GM12864 (cell line): ENCODE results near the gene TSPAN5.
"Not testable (repeated sequence)": the region's sequence is repeated elsewhere in the genome, so short reads cannot be mapped to it uniquely, and the experiment has no call there.

Source experiments
- DNase-seq: peaks from one replicate; pipeline ENCODE4 v3.0.0-alpha.2; 2011; ENCODE audit warnings: low read depth
- H3K4me3 ChIP-seq: 2 replicates; pipeline ENCODE4 v1.5.1; 2011; ENCODE audit warnings: mild to moderate bottlenecking, low read depth, low read length, control low read depth
- TF ChIP-seq, protein P1 (sequence below): IDR thresholded peaks from 2 replicates; pipeline ENCODE4 v1.5.1; 2011; ENCODE audit warnings: low read depth, mild to moderate bottlenecking, moderate library complexity, low read length, control low read depth, inconsistent platforms; ENCODE audit errors: missing control alignments

TSPAN5 gene

GRCh38 chr4:98544818-98545414 is 113.5 kb downstream of the TSPAN5 start:
- no peak for DNase-seq
- TF ChIP-seq, protein P1, sequence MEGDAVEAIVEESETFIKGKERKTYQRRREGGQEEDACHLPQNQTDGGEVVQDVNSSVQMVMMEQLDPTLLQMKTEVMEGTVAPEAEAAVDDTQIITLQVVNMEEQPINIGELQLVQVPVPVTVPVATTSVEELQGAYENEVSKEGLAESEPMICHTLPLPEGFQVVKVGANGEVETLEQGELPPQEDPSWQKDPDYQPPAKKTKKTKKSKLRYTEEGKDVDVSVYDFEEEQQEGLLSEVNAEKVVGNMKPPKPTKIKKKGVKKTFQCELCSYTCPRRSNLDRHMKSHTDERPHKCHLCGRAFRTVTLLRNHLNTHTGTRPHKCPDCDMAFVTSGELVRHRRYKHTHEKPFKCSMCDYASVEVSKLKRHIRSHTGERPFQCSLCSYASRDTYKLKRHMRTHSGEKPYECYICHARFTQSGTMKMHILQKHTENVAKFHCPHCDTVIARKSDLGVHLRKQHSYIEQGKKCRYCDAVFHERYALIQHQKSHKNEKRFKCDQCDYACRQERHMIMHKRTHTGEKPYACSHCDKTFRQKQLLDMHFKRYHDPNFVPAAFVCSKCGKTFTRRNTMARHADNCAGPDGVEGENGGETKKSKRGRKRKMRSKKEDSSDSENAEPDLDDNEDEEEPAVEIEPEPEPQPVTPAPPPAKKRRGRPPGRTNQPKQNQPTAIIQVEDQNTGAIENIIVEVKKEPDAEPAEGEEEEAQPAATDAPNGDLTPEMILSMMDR: no peak
- H3K4me3 ChIP-seq: no peak overlapping the region

DNA sequence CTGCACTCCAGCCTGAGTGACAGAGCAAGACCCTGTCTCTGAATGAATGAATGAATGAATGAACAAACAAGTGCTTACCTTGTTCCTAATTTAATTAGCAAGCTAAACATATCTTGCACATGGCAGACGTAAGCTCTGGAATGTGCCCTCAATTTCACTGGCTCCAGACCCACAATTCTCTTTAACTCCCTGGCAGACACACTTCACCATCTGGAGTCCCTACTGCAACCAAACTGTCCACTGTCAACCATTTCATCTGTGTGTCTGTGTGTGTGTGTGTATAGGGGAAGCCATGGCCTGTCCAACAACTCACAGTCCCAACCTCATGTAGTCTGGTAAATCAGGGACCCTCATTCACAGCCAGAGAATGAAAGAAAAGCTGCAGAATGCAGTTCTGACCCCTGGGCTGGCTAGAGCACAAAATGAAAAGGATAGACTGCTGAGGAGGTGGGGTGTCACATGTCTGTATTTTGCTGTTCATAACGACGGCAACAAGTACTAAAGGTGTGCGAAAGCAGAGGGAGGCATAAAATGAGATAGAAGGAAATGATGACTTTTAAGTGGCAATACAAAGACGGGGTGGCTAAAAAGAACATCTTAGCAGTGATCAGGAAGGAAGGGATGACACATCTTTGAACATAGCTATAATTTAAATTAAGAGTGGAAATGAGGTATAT is 114.1 kb downstream of the TSPAN5 start:
- TF ChIP-seq, protein P1: no peak
- DNase-seq: no peak
- no peak overlapping the region for H3K4me3 ChIP-seq

DNA sequence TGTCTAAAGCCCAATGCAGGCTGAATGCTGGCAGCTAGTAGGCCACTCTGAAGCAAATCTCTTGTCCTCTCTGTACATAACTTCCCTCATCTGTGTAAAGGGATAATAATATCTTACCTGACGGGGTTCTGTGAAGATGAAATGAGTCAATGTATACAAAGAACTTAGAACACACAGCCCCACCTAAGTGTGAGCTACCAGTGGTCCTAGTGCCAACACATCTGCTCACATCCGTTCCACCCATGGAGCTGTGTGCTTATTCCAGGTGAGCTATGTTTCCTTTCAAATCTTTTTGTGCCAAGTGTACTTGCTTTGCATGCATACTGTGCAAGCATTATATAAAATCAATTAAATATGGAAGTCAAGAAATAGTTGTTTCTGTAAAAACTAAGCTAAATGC is 116.4 kb downstream of the TSPAN5 start:
- TF ChIP-seq, protein P1: no peak
- no peak overlapping the region for H3K4me3 ChIP-seq
- DNase-seq: no peak

DNA sequence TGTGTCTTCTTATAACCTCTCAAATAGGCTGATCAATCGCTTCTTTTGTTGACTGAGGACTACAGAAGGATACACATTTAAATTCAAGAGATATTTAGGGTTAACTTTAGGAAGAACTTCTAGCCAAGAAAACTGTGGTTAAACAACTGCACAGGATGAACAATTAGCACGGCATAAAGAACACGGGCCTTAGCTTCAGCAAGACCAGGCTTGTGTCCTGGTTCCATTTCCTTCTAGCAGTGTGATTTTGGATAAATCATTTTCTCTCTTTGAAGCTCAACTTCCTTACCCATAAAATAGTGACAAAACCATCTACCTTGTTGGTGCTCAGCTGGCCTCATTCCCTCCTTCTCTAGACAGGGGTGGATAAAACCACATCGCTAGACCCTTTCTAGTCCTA is 117.6 kb downstream of the TSPAN5 start:
- DNase-seq: no peak
- TF ChIP-seq, protein P1: no peak
- no peak overlapping the region for H3K4me3 ChIP-seq

DNA sequence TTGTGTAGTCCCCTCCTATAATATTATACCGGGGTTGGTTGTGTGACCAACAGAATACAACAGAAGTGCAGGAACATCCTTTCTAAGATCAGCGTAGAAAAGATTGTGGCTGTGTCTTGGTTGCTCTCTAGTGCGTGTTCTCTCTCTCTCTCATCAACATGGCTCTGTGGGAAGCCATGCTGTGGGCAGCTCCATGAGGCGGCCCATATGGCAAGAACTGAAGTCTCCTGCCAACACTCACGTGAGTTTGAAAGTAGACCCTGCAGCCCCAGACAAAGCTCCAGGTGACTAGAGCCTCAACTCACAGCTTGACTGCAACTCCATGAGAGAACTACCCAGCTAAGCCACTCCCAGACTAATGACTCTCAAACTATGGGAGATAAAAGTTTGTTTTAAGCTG is 118.7 kb downstream of the TSPAN5 start:
- no peak for DNase-seq
- TF ChIP-seq, protein P1: no peak
- no peak overlapping the region for H3K4me3 ChIP-seq

DNA sequence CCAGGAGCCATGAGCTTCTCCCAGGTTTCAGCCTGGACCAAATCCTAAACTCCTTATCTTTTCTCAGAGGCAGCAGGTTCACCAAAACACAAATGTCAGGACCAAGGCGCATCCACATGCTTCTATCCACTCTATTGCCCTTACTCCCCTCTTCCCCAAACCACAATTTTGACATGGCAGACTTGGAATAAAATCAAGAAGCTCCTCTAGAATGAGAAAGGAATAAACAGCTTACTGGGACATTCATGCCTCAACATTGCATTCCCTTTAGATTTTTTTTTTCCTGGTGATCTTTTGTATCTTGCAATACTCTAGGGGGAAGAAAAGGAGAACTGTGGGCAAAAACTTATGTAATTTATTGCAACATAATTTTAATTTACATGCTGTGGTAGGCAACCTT is 119.1 kb downstream of the TSPAN5 start:
- DNase-seq: no peak
- no peak overlapping the region for H3K4me3 ChIP-seq
- TF ChIP-seq, protein P1: no peak

- TF ChIP-seq, protein P1: no peak
- DNase-seq: no peak
- H3K4me3 ChIP-seq: no peak overlapping the region
Measured at GRCh38 chr4:98536631-98537030, 121.8 kb downstream of the TSPAN5 start.

DNA sequence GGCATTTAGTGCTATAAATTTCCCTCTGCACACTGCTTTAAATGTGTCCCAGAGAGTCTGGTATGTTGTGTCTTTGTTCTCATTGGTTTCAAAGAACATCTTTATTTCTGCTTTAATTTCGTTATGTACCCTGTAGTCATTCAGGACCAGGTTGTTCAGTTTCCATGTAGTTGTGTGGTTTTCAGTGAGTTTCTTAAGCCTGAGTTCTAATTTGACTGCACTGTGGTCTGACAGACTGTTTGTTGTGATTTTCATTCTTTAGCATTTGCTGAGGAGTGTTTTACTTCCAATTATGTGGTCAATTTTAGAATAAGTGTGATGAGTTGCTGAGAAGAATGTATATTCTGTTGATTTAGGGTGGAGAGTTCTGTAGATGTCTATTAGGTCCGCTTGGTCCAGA is 124.3 kb downstream of the TSPAN5 start:
- H3K4me3 ChIP-seq, DNase-seq: not testable (repeated sequence)
